Left cardiac atrium (tissue), 4 donors: ENCODE measurements around the gene TMEM14B. TPM values are rescaled to one million over a fixed set of nuclear protein-coding genes. Genes with fewer than 3 reads are reported as not detected.
A peak's percentile ranks its signal among the peaks of the same experiment; 100 is the strongest.
"Not testable (repeated sequence)": the region's sequence is repeated elsewhere in the genome, so short reads cannot be mapped to it uniquely, and the experiment has no call there.

ENCODE experiments used
- ATAC-seq, 2 donors: fragments of 200-7000 bp; cut with Tn5 transposase; one replicate each; pipeline ENCODE4 v1.9.1; 2020; ENCODE audit warnings: mild to moderate bottlenecking in 2 of 2, moderate library complexity in 2 of 2
- DNase-seq: peaks from one replicate; pipeline ENCODE4 v3.0.0-alpha.2; 2020
- intact Hi-C, 2 donors: fragments of 100-400 bp; cut with DNase I; formaldehyde crosslinking; loops; one replicate each; pipeline versions ENCODE4 v1.14.1 to v1.15.1; 2022 to 2023
- total RNA-seq, 2 donors: library from RNA; stranded (reverse); fragmentation: NEBNext Ultra II Directional; extraction: Animal tissue kit (Norgen Biotek cat#: 25700); gene quantifications; one replicate each; pipeline ENCODE4 v1.2.1, GENCODE V29; 2021
- donor health status: DM: no; HTN: yes; CAD: no.
- donor health status: DM: no; HTN: yes; CAD: no; lungs with severe emphysema.
- donor health status: DM: yes; HTN: yes; CAD: no.
- donor health status: Dilated cardiomyopathy.

TMEM14B gene
- total RNA-seq, 2 donors from 2014 or later: 91.3 to 101 TPM

DNA sequence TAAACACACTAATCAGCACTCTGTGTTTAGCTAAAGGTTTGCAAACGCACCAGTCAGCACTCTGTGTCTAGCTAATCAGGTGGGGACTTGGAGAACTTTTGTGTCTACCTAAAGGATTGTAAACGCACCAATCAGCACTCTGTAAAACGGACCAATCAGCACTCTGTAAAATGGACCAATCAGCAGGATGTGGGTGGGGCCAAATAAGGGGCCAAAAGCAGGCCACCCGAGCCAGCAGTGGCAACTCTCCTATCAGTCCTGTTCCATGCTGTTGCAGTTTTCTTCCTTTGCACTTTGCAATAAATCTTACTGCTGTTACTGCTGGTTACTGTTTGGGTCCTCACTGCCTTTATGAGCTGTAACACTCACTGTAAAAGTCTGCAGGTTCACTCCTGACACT lies 6.0 kb upstream of the TMEM14B start:
- DNase-seq, ATAC-seq, intact Hi-C loops: not testable (repeated sequence)

DNA sequence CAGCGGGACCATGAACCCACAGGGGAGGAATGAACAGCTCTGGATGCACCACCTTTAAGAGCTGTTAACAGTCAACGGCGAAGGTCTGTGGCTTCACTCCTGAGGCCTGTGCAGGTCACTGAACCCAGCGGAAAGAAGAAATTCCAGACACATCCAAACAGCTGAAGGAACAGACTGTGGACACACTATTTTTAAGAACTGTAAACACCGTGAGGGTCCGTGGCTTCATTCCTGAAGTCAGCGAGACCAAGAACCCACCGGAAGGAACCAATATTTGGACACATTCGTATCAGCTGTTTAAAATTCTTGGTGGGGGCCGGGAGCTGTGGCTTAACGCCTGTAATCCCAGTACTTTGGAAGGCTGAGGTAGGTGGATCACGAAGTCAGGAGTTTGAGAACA lies 5.4 kb upstream of the TMEM14B start:
- no peak for ATAC-seq
- no peak for DNase-seq
- intact Hi-C loops: no loop called here

DNA sequence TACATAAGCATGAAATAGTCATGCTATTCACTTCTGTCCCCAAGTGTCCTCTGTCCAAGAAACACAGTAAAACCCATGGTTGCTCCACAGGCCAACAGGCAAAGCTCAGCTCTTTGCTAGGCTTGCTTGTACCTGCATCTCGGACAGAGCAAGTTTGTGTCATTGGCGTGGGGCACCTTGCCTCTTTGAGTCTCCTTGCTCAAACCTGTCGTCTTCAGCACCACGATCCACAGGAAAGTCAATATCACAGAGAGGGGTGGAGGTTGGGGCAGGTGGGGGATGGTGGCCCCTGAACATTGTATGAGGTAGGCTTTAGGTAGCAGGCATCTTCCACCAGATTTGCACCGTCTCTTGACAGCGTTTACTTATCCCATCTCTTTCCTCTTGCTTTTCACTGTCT lies 4.1 kb upstream of the TMEM14B start:
- intact Hi-C loops: no loop called here
- ATAC-seq (no peak), DNase-seq (no peak)

DNA sequence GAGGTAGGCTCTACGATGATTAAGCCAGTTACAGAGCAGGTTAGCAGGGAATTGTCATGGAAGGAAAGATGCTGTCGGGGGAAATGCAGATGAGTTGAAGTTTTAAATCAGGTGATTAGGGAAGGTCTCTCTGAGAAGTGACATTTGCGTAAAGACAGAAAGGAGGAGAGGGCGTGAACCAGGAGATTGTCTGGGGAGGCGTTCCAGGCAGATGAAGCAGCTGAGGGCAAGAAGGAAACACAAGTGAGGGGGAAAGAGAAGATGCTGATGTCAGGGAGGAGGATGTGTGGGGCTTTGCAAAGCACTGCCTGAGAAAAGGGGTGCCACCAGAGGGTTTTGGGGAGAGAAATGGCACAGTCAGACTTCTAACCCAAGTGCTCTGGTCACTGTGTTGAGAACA lies 2.5 kb upstream of the TMEM14B start:
- ATAC-seq (no peak), DNase-seq (no peak)
- intact Hi-C loops: no loop called here

DNA sequence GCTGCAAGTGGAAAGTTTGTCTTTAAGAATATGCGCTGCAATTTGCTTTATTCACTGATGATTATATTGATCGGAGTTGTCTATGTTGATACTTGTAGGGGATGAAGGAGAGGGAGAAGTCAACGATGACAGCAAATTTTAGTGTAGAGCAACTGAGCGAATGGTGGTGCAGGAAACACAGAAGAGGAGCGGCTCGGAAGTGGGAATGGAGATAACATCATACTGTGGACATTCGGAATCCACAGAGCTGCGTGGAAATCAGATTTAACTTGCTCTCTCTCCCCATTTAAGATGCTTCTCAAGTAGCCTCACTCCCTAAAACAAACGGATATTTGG lies 722 bp upstream of the TMEM14B start:
- intact Hi-C loops: loop anchor here in 1 of 2 donors (1.0 to 2.0 kb wide), 2 partner anchors 24 to 52 kb away; partner anchors contain the start of genes C6orf52, PAK1IP1 and TMEM14C
- no peak for ATAC-seq
- DNase-seq: no peak

DNA sequence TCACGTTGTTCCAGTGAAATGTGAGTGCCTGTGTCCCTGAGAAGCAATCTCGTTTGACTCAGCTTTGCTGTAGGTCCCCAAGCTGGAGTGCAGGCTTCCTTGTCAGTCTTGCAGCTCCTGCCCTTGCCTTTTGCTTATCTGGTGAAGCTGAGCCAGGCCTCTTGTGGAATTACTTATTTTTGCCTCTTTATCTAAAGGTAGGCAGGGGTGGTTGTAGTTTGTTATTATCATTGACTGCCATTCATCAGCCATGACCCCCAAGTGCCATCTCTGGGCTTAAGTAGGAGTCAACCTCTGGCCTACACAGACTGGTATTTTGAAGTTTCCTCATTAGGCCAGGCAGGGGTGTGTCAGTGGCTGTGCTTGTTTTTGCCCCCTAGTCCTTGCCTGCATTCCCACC lies 2.1 kb downstream of the TMEM14B start:
- intact Hi-C loops: no loop called here
- no peak for ATAC-seq
- DNase-seq: no peak

DNA sequence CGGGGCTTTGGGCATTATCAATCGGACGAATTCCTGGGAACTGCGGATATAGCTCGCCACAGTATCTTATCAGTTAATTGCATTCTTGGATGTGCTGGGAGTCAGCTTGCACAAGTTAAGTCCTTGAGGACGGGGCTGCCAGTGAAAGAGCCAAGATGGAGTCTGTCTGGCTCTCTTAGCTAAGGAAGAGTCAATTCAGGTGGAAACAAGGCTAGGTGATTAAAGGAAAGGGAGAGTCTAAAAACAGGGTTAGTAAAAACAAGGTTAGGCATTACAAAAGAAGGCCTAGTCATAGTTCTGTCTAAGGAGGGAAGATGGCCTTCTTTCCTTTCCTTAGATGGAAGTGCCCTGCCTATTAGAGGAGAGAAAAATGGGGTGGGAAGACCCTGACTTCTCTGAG lies 3.0 kb downstream of the TMEM14B start:
- intact Hi-C loops, ATAC-seq: not testable (repeated sequence)

DNA sequence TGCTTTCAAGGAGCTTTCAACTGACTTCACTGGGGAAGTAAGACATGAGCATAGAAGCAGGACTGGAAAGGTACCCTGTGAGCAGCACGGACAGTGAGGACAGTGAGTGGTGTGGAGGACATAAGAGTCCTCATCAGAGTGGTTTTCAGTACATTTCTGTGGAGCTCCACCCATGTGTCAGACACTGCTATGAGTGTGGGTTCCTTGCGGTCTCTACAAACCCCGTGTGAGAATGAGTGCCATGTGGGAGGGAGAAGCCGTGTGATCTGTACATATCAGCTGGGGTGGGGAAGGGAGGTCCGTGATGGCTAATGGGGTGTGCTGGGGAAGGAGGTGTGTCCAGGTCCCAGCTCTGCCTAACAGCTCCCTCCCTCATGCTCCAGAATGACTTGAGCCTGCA lies 4.2 kb downstream of the TMEM14B start:
- DNase-seq, ATAC-seq, intact Hi-C loops: not testable (repeated sequence)

More for the DNA sequence above, 3.0 kb downstream of the TMEM14B start:
- not testable (repeated sequence) for DNase-seq

DNA sequence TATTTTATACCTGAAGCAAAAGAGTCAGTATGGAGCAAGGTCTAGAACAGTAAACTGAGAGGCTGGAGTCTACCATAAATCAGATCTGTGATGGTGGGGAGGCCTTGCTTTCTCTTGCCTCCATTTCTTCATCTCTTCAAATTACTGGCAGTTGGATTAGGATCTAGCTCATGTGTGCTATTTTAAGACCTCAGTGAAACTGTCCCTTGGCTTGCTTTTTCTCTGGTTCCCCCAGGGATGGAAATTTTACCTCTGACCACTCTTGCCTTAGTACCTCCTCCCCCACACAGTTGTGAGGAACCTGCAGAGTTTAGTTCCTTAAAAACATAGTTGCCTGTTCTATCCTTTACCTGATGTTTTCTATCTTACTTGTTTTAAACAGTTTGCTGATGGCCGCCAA lies 8.5 kb downstream of the TMEM14B start:
- intact Hi-C loops: no loop called here
- peak in 1 of 2 donors; percentile 39 for ATAC-seq

DNA sequence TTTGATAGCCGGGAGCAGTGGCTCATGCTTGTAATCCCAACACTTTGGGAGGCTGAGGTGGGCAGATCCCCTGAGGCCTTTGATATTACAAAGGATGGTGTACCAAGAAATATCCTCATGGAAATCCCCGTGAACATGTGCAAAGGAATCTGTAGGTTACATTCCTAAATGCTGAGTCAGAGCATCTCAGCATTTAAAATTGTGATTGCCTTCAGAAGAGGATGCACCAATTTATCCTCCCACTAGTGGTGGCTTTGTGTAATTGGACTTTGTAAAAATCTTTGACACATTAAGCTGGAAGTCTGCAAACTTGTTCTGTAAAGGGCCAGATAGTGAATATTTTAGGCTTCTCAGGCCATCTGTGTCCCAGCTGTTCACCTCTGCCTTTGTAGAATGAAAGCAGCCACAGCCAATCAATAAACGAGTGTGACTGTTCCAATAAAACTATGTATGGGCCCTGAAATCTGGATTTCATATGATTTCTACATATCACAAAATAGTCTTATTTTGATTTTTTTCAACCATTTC lies 11.8 kb downstream of the TMEM14B start:
- intact Hi-C loops: no loop called here
- ATAC-seq: peak; percentile 38 to 58

More for the DNA sequence above, 8.5 kb downstream of the TMEM14B start:
- no peak for DNase-seq

DNA sequence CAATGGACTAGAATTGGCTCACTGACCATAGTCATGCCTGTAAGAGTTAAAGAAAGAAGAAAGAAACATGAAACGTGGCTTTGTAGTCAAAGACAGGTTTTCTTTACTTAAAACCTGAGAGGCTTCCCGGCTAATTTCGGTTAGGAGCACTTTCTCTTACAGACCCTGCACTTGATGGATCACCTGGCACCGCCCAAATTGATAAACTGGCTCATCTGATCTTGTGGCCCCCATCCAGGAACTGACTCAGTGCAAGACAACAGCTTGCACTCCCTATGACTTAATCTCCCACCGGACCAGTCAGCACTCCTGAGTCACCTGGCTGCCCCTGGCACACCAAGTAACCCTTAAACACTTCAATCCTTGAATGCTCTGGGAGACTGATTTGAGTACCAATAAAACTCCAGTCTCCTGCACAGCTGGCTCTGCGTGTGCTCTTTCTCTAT lies 12.3 kb downstream of the TMEM14B start:
- peak; percentile 47 for DNase-seq
- intact Hi-C loops: no loop called here
- peak; percentile 67 to 96 for ATAC-seq

More for the DNA sequence above, 11.8 kb downstream of the TMEM14B start:
- no peak for DNase-seq

DNA sequence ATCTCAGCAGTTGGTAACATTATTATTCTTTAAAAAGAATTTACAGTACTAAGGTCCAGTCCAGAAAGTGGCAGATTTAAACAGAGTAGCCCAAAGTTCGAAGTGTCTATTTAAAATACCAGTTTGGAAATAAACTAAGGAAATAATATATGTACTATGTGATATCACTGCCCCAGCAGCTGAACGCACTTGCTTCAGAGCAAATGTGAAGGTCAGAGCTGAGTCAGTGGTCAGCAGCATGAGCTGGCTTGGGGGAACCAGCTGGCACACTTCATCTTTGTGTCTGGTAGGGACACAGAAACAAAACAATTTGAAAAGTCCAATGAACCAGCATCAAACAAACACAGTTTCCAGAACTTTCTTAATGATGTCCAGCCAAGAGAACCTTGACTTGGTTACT lies 15.4 kb downstream of the TMEM14B start:
- intact Hi-C loops: no loop called here
- DNase-seq (no peak), ATAC-seq (no peak)

DNA sequence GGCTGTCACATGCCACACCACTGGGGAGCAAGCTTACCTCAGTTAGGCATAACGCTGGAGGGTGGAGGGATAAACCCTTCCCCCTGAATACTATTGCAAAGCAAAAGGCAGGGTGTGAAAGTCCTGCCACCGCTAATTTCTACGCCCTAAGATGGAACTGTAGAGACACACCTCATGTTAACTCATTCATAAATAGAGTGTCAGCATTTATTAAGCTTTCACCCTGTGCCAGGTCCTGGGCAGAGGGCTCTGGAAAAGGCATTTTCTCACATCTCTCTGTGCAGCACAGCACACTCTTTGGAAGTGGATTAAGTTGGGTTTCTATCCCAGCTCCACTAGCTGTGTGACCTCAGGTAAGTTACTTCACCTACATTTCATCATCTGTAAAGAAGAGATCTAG lies 21.8 kb downstream of the TMEM14B start:
- no peak for DNase-seq
- intact Hi-C loops: no loop called here
- ATAC-seq: no peak

DNA sequence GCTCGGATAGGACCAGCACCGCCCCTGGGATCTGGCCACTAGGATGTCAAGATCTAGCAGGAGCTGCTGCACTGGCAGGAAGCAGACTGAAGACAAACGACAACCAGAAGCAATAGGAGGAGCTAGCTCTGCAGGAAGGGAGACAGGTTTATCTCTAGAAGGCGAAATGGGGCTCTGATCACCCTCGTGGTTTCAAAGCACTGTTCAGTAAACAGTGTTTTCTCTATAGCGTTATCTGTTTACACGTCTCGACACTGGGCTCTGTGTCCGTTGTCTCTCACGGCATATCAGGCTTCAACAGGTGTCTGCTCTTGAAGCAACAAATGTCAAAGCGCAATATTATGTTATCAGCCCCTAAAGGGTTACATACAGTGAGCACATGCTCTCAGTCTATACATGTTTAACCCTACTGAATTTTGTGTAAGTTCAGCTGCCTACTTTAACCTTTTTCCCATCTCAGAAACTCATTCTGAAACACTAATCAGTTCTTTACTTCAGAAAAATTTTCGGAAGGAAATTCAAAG lies 23.8 kb downstream of the TMEM14B start:
- no peak for DNase-seq
- intact Hi-C loops: no loop called here
- no peak for ATAC-seq

DNA sequence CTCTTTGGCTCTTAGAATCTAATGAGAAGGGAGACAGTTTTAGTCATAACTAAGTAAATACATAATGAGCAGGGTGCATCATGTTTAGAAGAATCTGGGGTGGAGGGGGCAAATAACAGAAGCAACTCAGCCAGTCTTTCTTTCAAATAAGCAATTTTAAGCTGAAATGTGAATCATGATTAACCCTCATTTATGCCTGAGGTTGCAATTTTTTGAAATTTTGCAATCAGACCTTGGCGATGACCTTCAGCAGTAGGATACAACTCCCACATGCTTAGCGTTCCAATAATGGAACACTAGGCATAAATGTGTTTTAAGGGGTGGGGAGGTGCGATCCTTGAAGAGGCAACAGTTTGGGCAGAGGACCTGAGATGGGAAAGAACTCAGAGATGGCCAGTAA lies 30.6 kb downstream of the TMEM14B start:
- intact Hi-C loops: no loop called here
- DNase-seq: no peak
- no peak for ATAC-seq

DNA sequence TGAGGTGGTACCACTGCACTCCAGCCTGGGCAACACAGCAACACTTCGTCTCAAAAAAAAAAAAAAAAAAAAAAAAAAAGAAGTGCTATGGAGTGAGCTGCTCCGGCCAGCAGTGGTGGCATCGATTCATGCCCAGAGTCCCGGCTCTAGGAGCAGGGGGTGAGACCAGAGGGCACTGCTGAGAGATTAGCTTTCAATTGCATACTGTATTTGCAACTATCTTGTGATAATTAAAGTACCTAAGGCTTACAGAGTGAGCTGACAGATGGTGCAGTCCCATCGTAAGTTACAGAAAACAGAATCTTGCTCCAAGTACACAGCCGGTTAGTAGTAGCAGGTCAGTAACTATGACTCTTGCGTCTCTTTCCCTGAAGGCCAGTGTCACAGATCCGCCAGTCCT lies 31.5 kb downstream of the TMEM14B start:
- ATAC-seq: no peak
- intact Hi-C loops: no loop called here
- DNase-seq: no peak

DNA sequence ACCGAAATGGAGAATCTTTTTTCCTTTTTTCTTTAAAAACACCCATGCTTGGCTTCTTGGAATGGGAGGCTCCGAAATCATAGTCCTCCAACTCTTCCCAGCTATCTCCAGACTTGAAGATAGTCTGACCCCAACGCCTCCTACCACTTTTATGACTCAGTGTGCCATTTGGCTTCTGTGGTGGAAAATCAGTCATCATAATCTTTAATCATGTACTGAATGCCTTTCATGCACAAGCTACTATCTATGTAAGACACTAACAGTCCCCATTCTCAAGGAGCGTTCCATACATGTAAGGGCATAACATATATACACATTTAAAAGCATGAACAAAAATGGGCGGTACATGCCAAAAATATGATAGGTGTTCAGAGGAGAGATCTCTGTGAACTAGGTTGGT lies 44.1 kb downstream of the TMEM14B start:
- DNase-seq: no peak
- ATAC-seq: no peak
- intact Hi-C loops: no loop called here

DNA sequence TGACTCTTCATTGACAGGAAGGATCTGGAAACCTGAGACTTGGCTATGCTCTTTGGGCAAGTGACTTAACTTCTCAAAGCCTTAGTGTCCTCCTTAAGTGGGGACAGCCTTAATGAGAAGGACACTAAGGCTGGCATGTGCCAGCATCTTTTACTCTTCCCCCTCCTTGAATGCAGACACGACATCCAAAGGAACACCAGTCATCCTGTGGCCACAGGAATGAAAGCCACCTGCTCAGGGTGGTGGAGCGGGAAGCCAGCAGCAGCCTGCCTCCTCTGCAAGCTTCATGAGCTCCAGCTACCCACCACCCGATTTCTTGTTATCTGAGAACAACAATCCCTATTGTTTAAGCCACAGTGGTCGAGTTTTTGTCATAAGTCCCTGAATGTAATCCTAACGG lies 44.5 kb downstream of the TMEM14B start:
- intact Hi-C loops: no loop called here
- ATAC-seq: no peak
- DNase-seq: no peak

DNA sequence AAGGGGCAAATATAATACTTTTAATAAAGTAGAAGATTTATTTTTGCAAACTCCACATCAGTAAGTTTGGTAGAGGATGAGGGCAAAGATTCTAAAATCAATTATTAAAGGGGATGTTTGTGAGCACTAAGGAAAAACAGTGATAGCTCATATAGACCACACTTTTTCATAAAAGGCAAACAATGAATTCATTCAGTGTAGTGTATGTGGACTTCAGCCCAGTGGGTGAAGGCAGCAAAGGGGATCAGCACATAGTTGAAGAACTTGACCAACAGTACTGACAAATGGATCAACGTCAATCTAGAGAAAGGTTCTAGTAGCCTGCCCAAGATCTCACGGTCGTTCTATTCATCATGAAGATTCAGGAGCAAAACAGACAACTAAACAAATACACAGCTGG lies 45.4 kb downstream of the TMEM14B start:
- intact Hi-C loops: no loop called here
- no peak for ATAC-seq
- DNase-seq: no peak

DNA sequence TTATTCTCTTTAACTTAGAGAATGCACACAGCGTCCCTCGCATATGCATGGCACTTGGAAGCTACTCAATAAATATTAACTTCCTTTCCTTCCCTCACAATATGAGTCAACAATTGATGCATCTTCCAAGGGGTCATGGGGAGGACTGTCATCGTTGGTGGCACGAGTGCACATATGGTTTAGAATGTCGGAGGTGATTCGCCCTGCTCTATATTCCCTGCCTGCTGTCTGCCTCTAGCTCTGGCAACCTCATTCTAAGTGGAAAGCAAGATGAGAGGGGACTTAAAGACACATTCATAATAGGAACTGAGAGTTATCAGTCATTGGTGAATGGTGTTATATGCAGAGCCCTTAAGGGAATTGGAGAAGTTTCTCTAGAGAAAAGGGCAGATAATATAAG lies 46.1 kb downstream of the TMEM14B start:
- ATAC-seq (no peak), DNase-seq (no peak)
- intact Hi-C loops: no loop called here

DNA sequence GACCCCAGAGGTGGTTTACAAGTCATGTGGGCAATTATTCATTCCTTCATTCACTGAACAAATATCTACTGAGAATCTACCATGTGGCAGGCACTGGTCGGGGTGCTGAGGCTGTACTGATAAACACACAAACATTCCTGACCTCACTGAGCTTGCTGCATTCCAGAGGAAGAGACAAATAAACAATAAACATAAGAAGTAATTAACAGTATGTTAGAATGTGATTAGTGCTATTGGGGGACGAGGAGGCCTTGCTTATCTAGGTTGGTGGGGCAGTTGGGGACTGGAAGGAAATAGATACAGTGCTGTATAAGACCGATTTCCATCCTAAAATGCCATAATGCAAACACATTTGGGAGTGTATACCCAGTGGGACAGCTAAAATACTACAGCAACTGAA lies 46.6 kb downstream of the TMEM14B start:
- ATAC-seq: no peak
- no peak for DNase-seq
- intact Hi-C loops: no loop called here
